Measurements from ENCODE around the gene PAXX.

Gene PAXX

GRCh38 chr9:136982232-136983051 lies 9.8 kb upstream of the PAXX start, which contains the start of gene LCNL1:
Gene LCNL1, plus strand, starts transcription at chr9:136982993. Its CDS starts 594 bp downstream, at chr9:136983587.
- no peak for DNase-seq (ENCODE audit: low spot score)

- DNase-seq (ENCODE audit: low spot score), result no peak
Observed at GRCh38 chr9:136983167-136983566, 9.1 kb upstream of the PAXX start.

GRCh38 chr9:136983656-136984314 lies 8.4 kb upstream of the PAXX start:
- DNase-seq (ENCODE audit: low spot score), result no peak

- DNase-seq (ENCODE audit: low spot score), result no peak
Observed at GRCh38 chr9:136984464-136985026, 7.7 kb upstream of the PAXX start.

- no peak for DNase-seq (ENCODE audit: low spot score)
Observed at GRCh38 chr9:136985027-136985602, 7.1 kb upstream of the PAXX start.

- DNase-seq (ENCODE audit: low spot score), result no peak
Observed at GRCh38 chr9:136985853-136986252, 6.4 kb upstream of the PAXX start.

- no peak for DNase-seq (ENCODE audit: low spot score)
Observed at GRCh38 chr9:136988872-136989271, 3.4 kb upstream of the PAXX start.

- DNase-seq (ENCODE audit: low spot score), result no peak
Observed at GRCh38 chr9:136990242-136990911, 1.8 kb upstream of the PAXX start.

GRCh38 chr9:136992819-136993369 lies 672 bp downstream of the PAXX start:
- DNase-seq (ENCODE audit: low spot score), result no peak

- no peak for DNase-seq (ENCODE audit: low spot score)
Observed at GRCh38 chr9:136994180-136994887, 2.1 kb downstream of the PAXX start.

- no peak for DNase-seq (ENCODE audit: low spot score)
Observed at GRCh38 chr9:136994888-136995230, 2.6 kb downstream of the PAXX start.

GRCh38 chr9:136995362-136995761 lies 3.1 kb downstream of the PAXX start:
- no peak for DNase-seq (ENCODE audit: low spot score)

GRCh38 chr9:136995772-136996311 lies 3.6 kb downstream of the PAXX start:
- DNase-seq (ENCODE audit: low spot score), result no peak

GRCh38 chr9:136996361-136997292 lies 4.4 kb downstream of the PAXX start, which contains the start of gene CLIC3:
Gene CLIC3, minus strand, starts transcription at chr9:136996568. Its CDS starts 25 bp downstream, at chr9:136996543.
- peak; percentile 51 for DNase-seq (ENCODE audit: low spot score)

GRCh38 chr9:136997371-136997770 lies 5.1 kb downstream of the PAXX start:
- no peak for DNase-seq (ENCODE audit: low spot score)

- DNase-seq (ENCODE audit: low spot score), result peak; percentile 16
Observed at GRCh38 chr9:136997830-136998234, 5.6 kb downstream of the PAXX start.

- DNase-seq (ENCODE audit: low spot score), result peak; percentile 32
Observed at GRCh38 chr9:137000177-137000930, 8.1 kb downstream of the PAXX start.

- no peak for DNase-seq (ENCODE audit: low spot score)
Observed at GRCh38 chr9:137001857-137002645, 9.8 kb downstream of the PAXX start.
